HG03439 (cell line): Measurements from ENCODE around the gene NABP2.
A peak's percentile ranks its signal among the peaks of the same experiment; 100 is the strongest.
"Not testable (repeated sequence)": the region's sequence is repeated elsewhere in the genome, so short reads cannot be mapped to it uniquely, and the experiment has no call there.

ENCODE experiments used
- ATAC-seq: cut with Tn5 transposase; IDR thresholded peaks from one replicate; pipeline ENCODE4 v1.9.1; 2021; ENCODE audit warnings: mild to moderate bottlenecking, moderate library complexity; ENCODE audit not compliant: unreplicated experiment

Gene NABP2

GRCh38 chr12:56242986-56243385 lies 18.8 kb downstream of the NABP2 start:
- ATAC-seq = no peak

- ATAC-seq = no peak
Observed at GRCh38 chr12:56243731-56244181, 19.6 kb downstream of the NABP2 start.

GRCh38 chr12:56244494-56244893 lies 20.4 kb downstream of the NABP2 start:
- ATAC-seq = no peak

GRCh38 chr12:56247923-56248322 lies 23.8 kb downstream of the NABP2 start:
- no peak for ATAC-seq

GRCh38 chr12:56248711-56249110 lies 24.6 kb downstream of the NABP2 start:
- no peak for ATAC-seq

- ATAC-seq = no peak
Observed at GRCh38 chr12:56252649-56253048, 28.5 kb downstream of the NABP2 start.

- no peak for ATAC-seq
Observed at GRCh38 chr12:56253091-56253490, 28.9 kb downstream of the NABP2 start.

GRCh38 chr12:56255671-56256070 lies 31.5 kb downstream of the NABP2 start:
- no peak for ATAC-seq

GRCh38 chr12:56256326-56256960 lies 32.3 kb downstream of the NABP2 start:
- ATAC-seq = no peak

- no peak for ATAC-seq
Observed at GRCh38 chr12:56257071-56257470, 32.9 kb downstream of the NABP2 start.

GRCh38 chr12:56257491-56258067 lies 33.4 kb downstream of the NABP2 start:
- ATAC-seq = peak; percentile 11

- ATAC-seq = peak; percentile 87
Observed at GRCh38 chr12:56258068-56258819, 34.1 kb downstream of the NABP2 start, which contains the start of gene ANKRD52. ANKRD52 (minus strand) TSS chr12:56258384; CDS start chr12:56258269, 115 bp downstream.

GRCh38 chr12:56258820-56259183 lies 34.7 kb downstream of the NABP2 start:
- ATAC-seq = no peak

GRCh38 chr12:56260380-56260779 lies 36.2 kb downstream of the NABP2 start:
- ATAC-seq = no peak

- ATAC-seq = no peak
Observed at GRCh38 chr12:56260921-56261320, 36.8 kb downstream of the NABP2 start.

GRCh38 chr12:56261503-56262232 lies 37.5 kb downstream of the NABP2 start:
- no peak for ATAC-seq

- ATAC-seq = not testable (repeated sequence)
Observed at GRCh38 chr12:56262955-56263354, 38.8 kb downstream of the NABP2 start.

- not testable (repeated sequence) for ATAC-seq
Observed at GRCh38 chr12:56266068-56266692, 42.0 kb downstream of the NABP2 start.

- ATAC-seq = peak; percentile 81
Observed at GRCh38 chr12:56266693-56267442, 42.7 kb downstream of the NABP2 start, which contains the start of gene COQ10A. COQ10A (plus strand) TSS chr12:56266942; CDS start chr12:56267119, 177 bp downstream.
